ENCODE measurements around the gene CPVL. TPM values are rescaled to one million over a fixed set of nuclear protein-coding genes. Genes with fewer than 3 reads are reported as not detected.

CPVL gene
- total RNA-seq, 1 experiment from 2014 or later = 10.3 TPM

GRCh38 chr7:29147821-29148220 lies 1.5 kb upstream of the CPVL start (continued):
- no peak for TF ChIP-seq CTCF (IDR thresholded peaks at IDR 0.05 in 2 of 3, conservative IDR thresholded peaks at IDR 0.05 in 1 of 3; ENCODE audit: borderline replicate concordance in 1 of 3, insufficient read depth in 1 of 3, low read depth in 2 of 3, low read length in 2 of 3)

- DNase-seq (ENCODE audit: low read depth, low spot score) (peak; percentile 8), ATAC-seq (peak; percentile 53)
- CTCF ChIA-PET = interaction anchor here (1.0 kb wide), 1 partner anchor 43 kb away, joined by 3 read pairs; no protein-coding TSS in a partner anchor
- Histone ChIP-seq H3K9ac (ENCODE audit: low read length) (peak overlapping the region; percentile 40; the same call in 1 of the 2 replicates), H3K9me2 (ENCODE audit: insufficient read depth) (no peaks in the 10 kb centered on the region), H3K4me2 (ENCODE audit: low read length) (peak overlapping the region; percentile 73), H2AFZ (ENCODE audit: low read depth, low read length, poor library complexity, severe bottlenecking) (peak overlapping the region; percentile 73), H3K27me3 (ENCODE audit: insufficient read depth, low read length) (no peaks in the 10 kb centered on the region), H3K4me1 (ENCODE audit: control insufficient read depth in 1 of 2, insufficient read depth in 2 of 2, low read length in 2 of 2) (peaks cover 3 to 14% of the 10 kb centered on the region in 2 experiments; a peak in 2 of 4 replicates), H4K20me1 (ENCODE audit: insufficient read depth) (no peaks in the 10 kb centered on the region), H3K79me2 (ENCODE audit: insufficient read depth, low read length) (no peaks in the 10 kb centered on the region), H3K9me3 (ENCODE audit: control insufficient read depth in 1 of 2, insufficient read depth in 1 of 2, low read depth in 1 of 2, low read length in 2 of 2) (no peaks in the 10 kb centered on the region), H3K4me3 (replicated peaks in 1 of 2; ENCODE audit: low read depth in 1 of 2, low read length in 2 of 2) (peak overlapping the region; percentile 52 to 60), H3K27ac (ENCODE audit: low read depth, low read length) (no peak overlapping the region), H3K36me3 (ENCODE audit: control insufficient read depth in 1 of 2, insufficient read depth in 2 of 2, low read length in 2 of 2) (no peaks in the 10 kb centered on the region)
- peak in 2 of 3 experiments; percentile 19 to 37; a peak in 2 of 6 replicates for TF ChIP-seq CTCF (IDR thresholded peaks at IDR 0.05 in 2 of 3, conservative IDR thresholded peaks at IDR 0.05 in 1 of 3; ENCODE audit: borderline replicate concordance in 1 of 3, insufficient read depth in 1 of 3, low read depth in 2 of 3, low read length in 2 of 3)
- TF ChIP-seq EGR1 (IDR thresholded peaks at IDR 0.05; ENCODE audit: low read depth) = no peak
- TSS peak; percentile 60 for BruUV-seq (replicated peaks)
- RAD21 ChIA-PET (ENCODE audit: low non-redundant PET in 1 of 2, low total read pairs in 2 of 2, uncharacterized antibody in 2 of 2, unreplicated experiment in 2 of 2) = no interaction called here
- intact Hi-C loops (cut with micrococcal nuclease) = no loop called here
- POLR2A ChIA-PET = no interaction called here
Observed at GRCh38 chr7:29146888-29147609, 712 bp upstream of the CPVL start.
